GM21367 (cell line): ENCODE results near the gene ID1.
"Not testable (repeated sequence)": the region's sequence is repeated elsewhere in the genome, so short reads cannot be mapped to it uniquely, and the experiment has no call there.

ENCODE experiments used
- ATAC-seq: cut with Tn5 transposase; IDR thresholded peaks from one replicate; pipeline ENCODE4 v1.9.1; 2021; ENCODE audit not compliant: unreplicated experiment

ID1 gene

DNA sequence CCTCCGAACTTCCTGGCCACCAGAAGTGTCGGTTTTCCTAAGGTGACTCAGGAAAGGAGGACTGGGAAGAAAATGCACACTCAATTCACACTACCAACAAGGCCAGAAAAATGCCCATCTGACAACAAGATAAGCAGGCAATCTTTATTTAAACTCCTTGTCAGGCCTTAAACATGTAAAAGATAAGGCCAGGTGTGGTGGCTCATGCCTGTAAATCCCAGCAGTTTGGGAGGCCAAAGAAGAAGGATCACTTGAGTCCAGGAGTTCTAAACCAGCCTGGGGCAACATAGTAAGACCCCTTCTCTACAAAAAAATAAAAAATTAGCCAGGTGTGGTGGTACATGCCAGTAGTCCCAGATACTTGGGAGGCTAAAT, 7.6 kb upstream of the ID1 start:
- ATAC-seq, result no peak

DNA sequence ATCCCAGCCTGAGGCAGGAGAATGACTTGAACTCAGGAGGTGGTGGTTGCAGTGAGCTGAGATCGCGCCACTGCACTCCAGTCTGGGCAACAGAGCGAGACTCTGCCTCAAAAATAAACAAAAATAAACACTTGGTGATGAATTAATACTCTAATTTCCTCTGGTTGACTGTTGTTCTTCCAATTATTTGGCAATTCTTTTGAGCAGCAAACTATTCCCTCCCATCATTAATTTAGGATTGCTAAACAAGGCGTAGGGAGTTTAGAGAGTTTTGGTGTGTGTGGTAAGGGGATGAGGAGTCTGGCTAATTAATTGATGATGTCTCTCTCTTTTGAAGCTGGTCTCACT, 2.7 kb upstream of the ID1 start:
- ATAC-seq, result no peak

DNA sequence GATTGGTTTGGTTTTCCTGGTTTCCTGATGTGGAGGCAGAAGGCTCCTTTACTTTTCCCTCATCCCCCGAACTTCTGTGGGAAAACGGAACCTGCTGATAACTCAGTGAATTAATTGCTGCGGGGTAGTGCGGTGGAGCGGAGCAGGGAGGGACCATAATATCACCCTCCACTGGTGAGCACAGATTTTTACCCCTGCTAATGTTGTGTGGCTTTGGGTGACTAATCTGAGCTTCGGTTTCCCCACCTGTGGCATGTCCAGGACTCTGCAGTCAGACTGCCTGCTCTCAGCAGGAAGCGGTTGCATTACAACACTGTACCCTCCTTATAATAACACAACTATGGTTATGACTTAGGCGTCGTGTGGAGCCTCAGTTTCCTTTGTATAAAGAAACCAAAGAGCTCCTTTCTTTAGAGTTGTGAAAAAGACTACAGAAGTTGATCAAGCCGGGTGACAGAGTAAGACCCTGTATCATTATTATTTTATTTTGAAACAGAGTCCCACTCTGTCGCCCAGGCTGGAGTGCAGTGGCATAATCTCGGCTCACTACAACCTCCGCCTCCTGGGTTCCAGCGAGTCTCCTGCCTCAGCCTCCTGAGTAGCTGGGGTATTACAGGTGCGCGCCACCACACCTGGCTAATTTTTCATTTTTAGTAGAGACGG, 2.2 kb upstream of the ID1 start:
- ATAC-seq, result peak; percentile 58

DNA sequence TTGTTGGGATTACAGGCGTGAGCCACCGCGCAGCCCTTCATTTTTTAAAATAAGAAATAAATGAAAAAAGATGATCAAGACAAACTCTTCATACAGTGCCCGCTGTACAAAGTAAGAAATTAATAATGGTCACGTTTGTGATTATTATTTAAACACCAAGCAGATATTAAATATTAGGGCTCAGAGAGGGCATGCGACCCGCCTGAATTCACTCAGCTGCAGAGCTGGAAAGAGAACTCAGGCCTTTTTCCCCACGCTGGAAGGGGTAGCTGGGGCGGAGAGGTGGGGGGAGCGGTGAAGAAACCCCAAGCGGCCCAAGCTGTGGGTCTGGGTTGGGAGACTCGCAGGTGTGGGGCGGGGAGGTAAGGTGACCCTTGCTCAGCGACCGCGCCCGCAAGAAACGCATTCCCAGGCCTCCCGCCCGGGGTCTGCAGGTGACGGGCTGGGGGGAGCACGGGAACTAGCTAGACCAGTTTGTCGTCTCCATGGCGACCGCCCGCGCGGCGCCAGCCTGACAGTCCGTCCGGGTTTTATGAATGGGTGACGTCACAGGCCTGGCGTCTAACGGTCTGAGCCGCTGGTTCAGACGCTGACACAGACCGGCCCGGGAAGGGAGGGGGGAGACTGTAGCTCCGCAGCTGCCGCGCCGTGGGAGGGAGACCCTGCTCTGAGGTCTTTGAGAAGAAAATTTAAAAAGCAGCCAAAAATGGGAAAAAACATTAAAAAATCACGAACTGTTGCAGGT, 1.1 kb upstream of the ID1 start:
- ATAC-seq, result peak; percentile 46

DNA sequence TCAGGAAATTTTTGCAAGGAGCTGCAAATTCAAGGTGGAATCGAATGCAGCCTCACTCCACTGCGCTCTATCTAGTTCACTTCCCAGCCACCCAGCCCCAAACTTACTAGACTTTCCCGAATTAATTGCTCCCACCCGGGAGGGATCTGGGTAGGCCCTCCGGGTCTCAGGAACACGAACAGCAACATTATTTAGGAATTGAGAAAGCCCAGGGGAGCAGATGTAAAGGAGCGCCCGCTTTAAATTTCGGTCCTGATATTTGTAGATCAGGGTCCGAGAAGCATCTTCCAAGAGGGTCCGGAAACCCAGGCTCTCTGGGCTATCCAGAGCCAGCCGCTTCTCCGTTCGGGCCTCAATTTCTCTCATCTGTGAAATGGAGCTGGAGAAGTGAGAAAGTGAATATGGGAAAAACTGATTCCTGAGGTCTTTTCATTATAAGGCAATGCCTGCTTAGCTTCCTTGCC, 490 bp upstream of the ID1 start:
- ATAC-seq, result no peak

DNA sequence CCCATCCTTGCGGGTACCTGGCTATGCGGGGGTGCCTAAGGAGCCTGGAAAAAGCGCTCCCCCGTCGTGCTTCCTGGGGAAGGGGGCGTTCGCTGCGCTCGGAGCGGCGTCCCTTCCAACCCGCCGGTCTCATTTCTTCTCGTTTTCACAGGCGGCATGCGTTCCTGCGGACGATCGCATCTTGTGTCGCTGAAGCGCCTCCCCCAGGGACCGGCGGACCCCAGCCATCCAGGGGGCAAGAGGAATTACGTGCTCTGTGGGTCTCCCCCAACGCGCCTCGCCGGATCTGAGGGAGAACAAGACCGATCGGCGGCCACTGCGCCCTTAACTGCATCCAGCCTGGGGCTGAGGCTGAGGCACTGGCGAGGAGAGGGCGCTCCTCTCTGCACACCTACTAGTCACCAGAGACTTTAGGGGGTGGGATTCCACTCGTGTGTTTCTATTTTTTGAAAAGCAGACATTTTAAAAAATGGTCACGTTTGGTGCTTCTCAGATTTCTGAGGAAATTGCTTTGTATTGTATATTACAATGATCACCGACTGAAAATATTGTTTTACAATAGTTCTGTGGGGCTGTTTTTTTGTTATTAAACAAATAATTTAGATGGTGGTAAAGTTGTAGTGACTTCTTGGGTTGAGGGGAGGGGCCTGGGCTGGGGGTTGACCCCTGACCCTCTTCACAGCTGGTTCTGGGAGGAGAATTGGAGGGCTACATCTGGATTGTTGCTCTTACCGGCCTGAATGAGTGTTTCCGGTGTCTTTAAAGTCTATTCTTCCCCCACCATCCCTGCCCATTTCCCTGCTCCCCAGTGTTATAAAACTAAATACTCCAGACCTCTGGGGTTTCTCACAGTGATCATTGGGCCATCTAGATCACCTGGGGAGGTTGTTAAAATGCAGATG, 1.1 kb downstream of the ID1 start:
- ATAC-seq, result no peak

DNA sequence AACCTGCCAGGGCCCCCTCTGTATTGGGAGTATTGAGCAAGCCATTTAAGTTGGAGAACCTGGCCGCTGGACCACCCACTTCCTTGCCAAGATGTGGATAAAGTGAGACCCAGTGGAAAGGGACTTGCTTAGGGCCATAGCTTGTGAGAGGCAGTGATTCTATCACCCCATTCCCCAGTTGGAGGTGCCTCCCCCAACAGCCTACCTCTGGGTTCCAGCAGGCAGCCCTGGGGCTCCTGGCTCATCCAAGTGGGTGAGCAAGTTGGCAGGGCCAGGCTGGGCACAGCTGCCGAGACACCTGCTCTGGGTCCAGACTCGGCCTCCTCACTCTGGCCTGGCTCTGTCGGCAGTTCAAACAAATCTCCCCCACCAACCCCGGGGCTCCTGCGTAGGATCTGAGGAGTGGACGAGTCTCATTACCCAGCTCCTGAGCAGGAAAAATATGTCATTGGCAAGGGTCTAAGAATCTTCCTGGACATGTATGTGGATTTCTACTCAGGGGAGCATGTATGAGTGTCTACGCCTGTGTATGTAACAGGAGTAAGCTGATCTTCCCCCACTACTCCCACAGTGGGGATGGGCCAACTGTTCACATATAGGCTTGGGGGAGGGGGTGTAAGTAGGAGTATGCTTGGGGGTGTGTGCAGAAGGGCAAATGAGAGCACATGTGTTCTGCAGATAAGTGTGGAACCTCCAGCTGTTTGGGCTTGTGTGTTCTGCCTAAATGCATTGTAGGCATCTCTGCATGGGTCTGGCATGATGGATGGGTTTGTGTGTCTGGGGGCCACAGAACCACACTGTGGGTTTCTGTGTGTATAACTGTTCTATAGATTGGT, 1.9 kb downstream of the ID1 start:
- no peak for ATAC-seq

DNA sequence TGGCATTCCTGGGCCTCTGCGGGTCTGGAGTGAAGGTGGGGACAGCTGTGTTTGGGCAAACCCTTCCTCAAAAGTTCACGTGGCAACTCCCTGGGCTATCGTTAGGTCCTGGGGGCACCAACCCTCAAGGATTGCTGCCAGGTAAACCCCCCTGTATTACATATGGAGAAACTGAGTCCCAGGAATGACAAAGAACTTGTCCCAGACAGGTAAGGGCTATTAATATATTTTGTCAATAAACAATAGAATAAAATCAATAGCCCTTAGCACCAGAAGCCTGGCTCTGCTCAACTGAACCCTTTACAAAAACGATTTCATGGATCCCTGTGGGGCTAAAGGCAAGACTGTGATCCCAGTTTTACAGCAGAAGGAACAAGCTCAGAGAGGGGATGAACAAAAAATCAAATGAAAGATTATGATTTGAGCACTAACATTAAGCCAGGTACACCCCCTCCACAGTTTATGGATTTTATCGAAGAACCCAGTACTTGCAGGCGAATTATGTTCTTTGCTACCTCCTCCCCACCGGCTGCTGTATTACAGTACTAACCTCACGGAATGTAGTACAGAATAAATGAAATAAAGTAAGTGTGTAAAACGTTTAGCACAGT, 2.7 kb downstream of the ID1 start:
- ATAC-seq, result no peak

DNA sequence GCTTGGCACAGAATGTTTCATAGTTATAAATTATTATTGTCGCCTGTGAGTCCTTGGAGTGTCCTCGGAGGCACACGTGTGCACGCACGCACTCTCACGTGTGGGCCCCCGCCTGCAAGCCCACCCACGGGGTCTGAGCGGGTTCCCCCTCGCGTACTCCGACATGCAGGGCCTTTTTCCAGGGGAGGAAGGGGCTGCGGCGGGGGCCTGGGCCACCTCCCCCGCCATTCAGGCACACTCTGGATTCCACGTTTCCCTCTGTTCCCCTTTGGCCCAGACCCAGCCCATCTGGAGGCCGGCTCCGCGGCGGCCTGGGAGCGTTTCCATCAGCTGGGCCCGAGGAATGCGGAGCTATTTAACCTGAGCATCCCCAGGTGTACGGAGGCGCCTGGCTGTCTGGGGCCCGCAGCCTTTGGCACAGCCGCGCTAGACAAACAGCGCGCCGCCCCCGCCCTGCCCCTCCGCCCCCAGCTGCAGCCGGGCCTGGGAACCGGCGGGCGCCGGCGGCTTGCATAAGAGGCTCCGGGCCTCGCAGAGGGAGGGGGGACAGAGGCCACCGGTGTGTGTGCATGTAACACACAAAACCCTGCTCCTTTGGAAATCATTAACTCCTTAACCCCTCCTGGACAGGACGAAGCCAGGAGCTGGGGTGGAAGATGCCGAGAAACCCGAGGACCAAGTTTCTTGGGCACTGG, 3.3 kb downstream of the ID1 start:
- no peak for ATAC-seq

DNA sequence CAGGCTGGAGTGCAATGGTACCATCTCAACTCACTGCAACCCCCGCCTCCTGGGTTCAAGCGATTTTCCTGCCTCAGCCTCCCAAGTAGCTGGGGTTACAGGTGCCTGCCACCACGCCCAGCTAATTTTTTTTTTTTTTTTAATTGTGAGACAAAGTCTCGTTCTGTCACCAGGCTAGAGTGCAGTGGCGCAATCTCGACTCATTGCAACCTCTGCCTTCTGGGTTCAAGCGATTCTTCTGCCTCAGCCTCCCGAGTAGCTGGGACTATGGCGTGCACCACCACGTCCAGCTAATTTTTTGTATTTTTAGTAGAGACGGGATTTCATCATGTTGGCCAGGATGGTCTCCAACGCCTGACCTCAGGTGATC, 7.2 kb downstream of the ID1 start:
- not testable (repeated sequence) for ATAC-seq

DNA sequence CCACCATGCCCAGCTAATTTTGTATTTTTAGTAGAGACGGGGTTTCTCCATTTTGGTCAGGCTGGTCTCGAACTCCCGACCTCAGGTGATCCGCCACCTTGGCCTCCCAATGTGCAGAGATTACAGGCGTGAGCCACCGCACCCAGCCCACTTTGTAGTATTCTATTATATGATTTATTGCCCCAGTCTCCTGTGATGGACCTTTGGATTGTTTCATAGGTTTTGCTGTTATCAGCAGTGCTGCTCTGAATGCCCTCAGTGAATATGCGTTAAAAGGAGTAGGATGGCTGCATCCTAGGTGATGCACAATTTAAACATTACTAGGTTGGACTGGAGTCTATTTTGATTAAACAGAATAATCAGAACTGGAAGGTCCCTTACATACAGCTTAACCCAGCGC, 10.3 kb downstream of the ID1 start:
- ATAC-seq, result no peak

DNA sequence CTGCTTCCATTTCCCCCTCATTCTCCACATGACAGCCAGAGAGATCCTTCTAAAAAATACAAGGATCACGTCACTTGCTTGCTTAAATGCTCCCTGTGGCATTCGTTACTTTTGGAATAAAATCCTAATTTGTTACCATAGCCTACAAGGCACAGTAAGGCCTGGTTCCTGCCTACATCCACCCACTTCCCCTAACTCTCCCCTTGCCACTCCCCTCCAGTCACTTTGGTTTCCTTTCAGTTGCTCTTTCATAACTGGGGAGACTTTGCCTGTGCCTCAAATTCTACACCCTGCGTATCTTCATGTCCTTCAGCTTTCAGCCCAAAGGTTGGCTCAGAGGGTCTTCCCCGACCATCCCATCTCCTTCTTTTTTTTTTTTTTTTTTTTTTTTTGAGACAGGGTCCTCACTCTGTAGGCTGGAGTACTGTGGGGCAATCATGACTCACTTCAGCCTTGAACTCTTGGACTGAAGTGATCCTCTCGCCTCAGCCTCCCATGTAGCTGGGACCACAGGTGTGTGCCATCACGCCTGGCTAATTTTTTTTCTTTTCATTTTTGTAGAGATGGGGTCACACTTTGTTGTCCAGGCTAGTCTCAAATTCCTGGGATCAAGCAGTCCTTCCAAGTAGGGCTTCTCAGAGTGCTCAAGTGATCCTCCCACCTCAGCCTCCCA, 12.5 kb downstream of the ID1 start:
- no peak for ATAC-seq

DNA sequence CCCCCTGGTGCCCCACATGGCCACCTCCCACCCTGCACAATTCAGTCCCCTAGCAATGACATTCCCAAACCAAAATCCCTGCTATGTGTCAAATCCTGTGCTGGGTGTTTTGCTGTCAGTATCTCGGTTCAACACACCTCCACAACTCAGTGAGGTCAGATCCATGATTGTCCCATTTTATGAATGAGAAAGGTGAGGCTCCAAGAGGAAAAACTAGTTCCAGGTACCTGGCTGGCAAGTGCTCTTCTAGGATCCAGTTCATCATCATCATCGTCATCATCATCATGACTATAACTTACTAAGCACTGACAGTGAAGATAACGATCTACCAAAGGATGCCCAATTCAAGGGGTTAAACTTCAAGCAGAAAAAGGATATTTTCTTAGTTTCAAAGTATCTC, 15.2 kb downstream of the ID1 start:
- ATAC-seq, result no peak

DNA sequence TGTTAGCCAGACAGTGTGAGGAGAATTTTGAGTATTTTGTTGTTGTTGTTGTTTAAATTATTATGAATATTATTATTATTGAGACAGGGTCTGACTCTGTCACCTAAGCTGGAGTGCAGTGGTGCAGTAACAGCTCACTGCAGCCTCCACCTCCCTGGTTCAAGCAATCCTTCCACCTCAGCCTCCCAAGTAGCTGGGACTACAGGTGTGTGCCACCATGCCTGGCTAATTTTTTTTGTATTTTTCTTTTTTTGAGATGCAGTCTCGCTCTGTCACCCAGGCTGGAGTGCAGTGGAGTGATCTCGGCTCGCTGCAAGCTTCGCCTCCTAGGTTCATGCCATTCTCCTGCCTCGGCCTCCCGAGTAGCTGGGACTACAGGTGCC, 18.0 kb downstream of the ID1 start:
- not testable (repeated sequence) for ATAC-seq

DNA sequence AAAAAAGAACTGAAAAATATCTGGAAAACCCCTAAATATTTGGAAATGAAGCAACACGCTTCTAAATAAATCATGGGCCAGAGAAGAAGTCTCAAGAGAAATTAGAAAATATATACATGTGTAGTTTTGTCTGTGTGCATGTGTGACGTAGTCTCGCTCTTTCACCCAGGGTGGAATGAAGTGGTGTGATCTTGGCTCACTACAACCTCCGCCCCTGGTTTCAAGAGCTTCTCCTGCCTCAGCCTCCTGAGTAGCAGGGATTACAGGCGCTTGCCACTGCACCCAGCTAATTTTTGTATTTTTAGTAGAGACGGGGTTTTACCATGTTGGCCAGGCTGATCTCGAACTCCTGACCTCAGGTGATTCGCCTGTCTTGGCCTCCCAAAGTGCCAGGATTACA, 21.4 kb downstream of the ID1 start:
- not testable (repeated sequence) for ATAC-seq

DNA sequence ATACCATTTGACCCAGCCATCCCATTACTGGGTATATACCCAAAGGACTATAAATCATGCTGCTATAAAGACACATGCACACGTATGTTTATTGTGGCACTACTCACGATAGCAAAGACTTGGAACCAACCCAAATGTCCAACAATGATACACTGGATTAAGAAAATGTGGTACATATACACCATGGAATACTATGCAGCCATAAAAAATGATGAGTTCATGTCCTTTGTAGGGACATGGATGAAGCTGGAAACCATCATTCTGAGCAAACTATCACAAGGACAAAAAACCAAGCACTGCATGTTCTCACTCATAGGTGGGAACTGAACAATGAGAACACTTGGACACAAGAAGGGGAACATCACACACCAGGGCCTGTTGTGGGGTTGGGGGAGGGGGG, 23.0 kb downstream of the ID1 start:
- not testable (repeated sequence) for ATAC-seq

DNA sequence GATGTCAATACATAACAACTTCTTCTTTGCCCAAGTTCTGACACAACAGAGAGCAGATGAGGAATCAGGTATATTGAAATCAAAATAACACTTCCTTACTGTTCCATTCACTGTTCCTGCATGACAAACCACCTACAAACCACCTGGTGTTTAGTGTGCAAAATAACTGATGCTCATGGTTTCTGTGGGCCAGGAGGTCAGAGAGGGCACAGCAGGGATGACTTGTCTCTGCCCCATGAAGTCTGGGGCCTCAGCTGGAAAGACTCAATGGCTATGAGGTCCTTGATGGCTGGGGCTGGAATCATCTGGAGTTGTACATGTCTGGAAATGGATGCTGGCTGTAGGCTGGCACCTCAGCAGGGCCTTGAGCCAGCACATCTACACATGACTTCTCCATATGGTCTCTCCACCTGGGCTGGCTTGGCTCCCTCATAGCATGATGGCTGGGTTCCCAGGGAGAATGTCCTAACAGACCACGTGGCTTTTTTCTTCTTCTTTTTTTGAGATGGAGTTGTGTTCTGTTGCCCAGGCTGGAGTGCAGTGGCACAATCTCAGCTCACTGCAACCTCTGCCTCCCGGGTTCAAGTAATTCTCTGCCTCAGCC, 25.2 kb downstream of the ID1 start:
- no peak for ATAC-seq

DNA sequence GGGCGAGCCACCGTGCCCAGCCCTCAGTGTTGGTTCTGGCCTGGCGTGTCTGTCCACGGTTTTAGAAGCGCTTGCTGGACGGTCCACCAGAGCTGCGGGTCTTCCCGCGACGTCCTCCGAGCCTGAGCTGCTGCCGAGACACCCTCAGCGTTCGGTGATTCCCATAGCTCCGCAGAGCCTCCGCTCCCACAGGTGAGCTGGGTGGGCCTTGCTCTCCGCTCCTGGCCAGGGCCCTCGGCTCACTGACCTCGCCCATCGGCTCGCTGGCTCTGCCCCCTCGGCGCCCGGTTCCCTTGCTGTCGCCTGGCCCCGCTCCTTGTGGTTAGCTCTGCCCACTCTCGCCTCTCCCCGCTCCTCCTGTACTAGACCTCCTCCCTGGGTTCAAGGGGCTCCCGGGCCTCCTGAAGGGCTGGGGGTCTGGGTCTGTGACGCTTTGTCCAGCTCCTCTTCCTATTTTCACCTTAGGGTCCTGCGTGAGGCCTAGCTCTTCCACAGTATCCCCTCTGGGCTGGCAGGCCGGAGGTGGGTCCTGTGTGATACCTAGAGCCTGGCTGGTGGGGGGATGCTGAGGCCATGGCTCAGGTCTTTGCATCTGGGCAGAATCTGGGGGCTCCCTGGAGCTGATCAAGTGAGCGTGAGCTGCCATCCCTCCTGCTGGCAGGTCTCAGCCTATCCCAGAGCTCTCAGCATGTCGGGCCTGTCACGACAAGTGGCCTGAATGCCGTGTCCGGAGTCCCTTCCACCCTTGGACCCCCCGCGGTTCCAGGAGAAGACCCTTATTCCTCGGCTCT, 27.7 kb downstream of the ID1 start:
- ATAC-seq, result no peak
